Esophagus squamous epithelium (tissue), 5 donors: Measurements from ENCODE around the gene ZNF555. TPM values are rescaled to one million over a fixed set of nuclear protein-coding genes. Genes with fewer than 3 reads are reported as not detected.
A peak's percentile ranks its signal among the peaks of the same experiment; 100 is the strongest.
"Not testable (repeated sequence)": the region's sequence is repeated elsewhere in the genome, so short reads cannot be mapped to it uniquely, and the experiment has no call there.

Experiments
- DNase-seq: peaks from one replicate; lab custom pipeline; 2025; lab: John Stamatoyannopoulos, UW
- H3K27ac ChIP-seq, 4 donors: fragments of 200-600 bp; sonication (generic); one replicate each; pipeline ENCODE4 v1.5.1; 2016 to 2019; ENCODE audit warnings: mild to moderate bottlenecking in 1 of 4
- H3K27me3 ChIP-seq, 4 donors: fragments of 200-600 bp; sonication (generic); 1 replicate in 3 of 4; 2 replicates in 1 of 4; pipeline versions ENCODE4 v1.5.1 to v1.6.0; 2017 to 2021; ENCODE audit warnings: antibody characterized with exemption in 1 of 4
- H3K36me3 ChIP-seq, 3 donors: fragments of 200-600 bp; sonication (generic); one replicate each; pipeline ENCODE4 v1.5.1; 2016 to 2019
- H3K4me1 ChIP-seq, 3 donors: fragments of 200-600 bp; sonication (generic); one replicate each; pipeline ENCODE4 v1.5.1; 2017 to 2019
- H3K4me3 ChIP-seq, 4 donors: fragments of 200-600 bp; sonication (generic); 1 replicate in 3 of 4; 2 replicates in 1 of 4; pipeline ENCODE4 v1.5.1; 2016 to 2019; ENCODE audit warnings: mild to moderate bottlenecking in 2 of 4, moderate library complexity in 1 of 4
- H3K9me3 ChIP-seq, 3 donors: fragments of 200-600 bp; sonication (generic); one replicate each; pipeline ENCODE4 v1.5.1; 2016 to 2019
- CTCF ChIP-seq, 6 experiments: fragments of 450-650 bp in 4 of 6; fragments of 200-600 bp in 2 of 6; sonication (generic) in 2 of 6; IDR thresholded peaks; one replicate each; pipeline ENCODE4 v1.5.1; 2016 to 2019; ENCODE audit warnings: antibody characterized with exemption in 6 of 6, mild to moderate bottlenecking in 4 of 6, moderate library complexity in 4 of 6
- POLR2A ChIP-seq, 4 donors: fragments of 450-650 bp; IDR thresholded peaks; one replicate each; pipeline ENCODE4 v1.6.1; 2017; ENCODE audit warnings: antibody characterized with exemption in 4 of 4, mild to moderate bottlenecking in 4 of 4, moderate library complexity in 3 of 4
- WGBS, 2 donors: methylation state at CpG; one replicate each; pipeline ENCODE4 v1.1.5; 2018; 5-methylcytosine and 5-hydroxymethylcytosine counted together
- intact Hi-C: fragments of 100-400 bp; cut with DNase I; formaldehyde crosslinking; loops from one replicate; pipeline ENCODE4 v1.15.0; 2022
- total RNA-seq, 4 donors: library from RNA; depleted of rRNA; stranded (reverse); fragments of >200 nt; gene quantifications; one replicate each; pipeline ENCODE4 v1.1.0, GENCODE V29; 2016
- donor health status: DM: yes; HTN: yes; CAD: no.

ZNF555 gene
- total RNA-seq, 4 donors from 2014 or later = 2.0 to 4.4 (median 2.4) TPM

GRCh38 chr19:2815191-2815614 is 26.1 kb upstream of the ZNF555 start:
- intact Hi-C loops = no loop called here
- Histone ChIP-seq H3K36me3 (peaks cover 5 to 42% (median 8%) of the 10 kb centered on the region in 3 donors), H3K9me3 (no peaks in the 10 kb centered on the region), H3K4me3 (no peak overlapping the region), H3K27ac (no peak overlapping the region), H3K27me3 (no peaks in the 10 kb centered on the region), H3K4me1 (peaks cover 0 to 8% (median 0%) of the 10 kb centered on the region in 3 donors)
- no peak for TF ChIP-seq POLR2A (IDR thresholded peaks at IDR 0.05)
- TF ChIP-seq CTCF (IDR thresholded peaks at IDR 0.05) = no peak
- no peak for DNase-seq
- WGBS, 2 donors = 87 to 92% methylated on average over 2 to 6 of the region's 13 CpGs

GRCh38 chr19:2815923-2816322 is 25.4 kb upstream of the ZNF555 start:
- peaks cover under 1 to 35% (median 5%) of the 10 kb centered on the region in 3 donors for H3K36me3 ChIP-seq
- no peaks in the 10 kb centered on the region for H3K9me3 ChIP-seq
- TF ChIP-seq POLR2A (IDR thresholded peaks at IDR 0.05) (no peak), CTCF (IDR thresholded peaks at IDR 0.05) (no peak)
- 79 to 99% methylated on average over 4 to 6 of the region's 15 CpGs for WGBS, 2 donors
- H3K27ac ChIP-seq = no peak overlapping the region
- H3K27me3 ChIP-seq = no peaks in the 10 kb centered on the region
- H3K4me1 ChIP-seq = peaks cover 0 to 15% (median 4%) of the 10 kb centered on the region in 3 donors
- DNase-seq = no peak
- intact Hi-C loops = no loop called here
- H3K4me3 ChIP-seq = no peak overlapping the region

GRCh38 chr19:2816641-2817040 is 24.6 kb upstream of the ZNF555 start:
- Histone ChIP-seq H3K36me3 (peaks cover 0 to 28% (median 5%) of the 10 kb centered on the region in 3 donors), H3K27me3 (no peaks in the 10 kb centered on the region), H3K4me1 (peaks cover 0 to 18% (median 4%) of the 10 kb centered on the region in 3 donors), H3K4me3 (no peak overlapping the region), H3K27ac (no peak overlapping the region), H3K9me3 (no peaks in the 10 kb centered on the region)
- 82 to 86% methylated on average over 8 to 15 of the region's 16 CpGs for WGBS, 2 donors
- DNase-seq = no peak
- TF ChIP-seq CTCF (IDR thresholded peaks at IDR 0.05) (no peak), POLR2A (IDR thresholded peaks at IDR 0.05) (no peak)
- intact Hi-C loops = no loop called here

- Histone ChIP-seq H3K36me3 (peaks cover 0 to 21% (median 5%) of the 10 kb centered on the region in 3 donors), H3K27ac (peak overlapping the region in 1 of 4 donors; percentile 55), H3K4me1 (peaks cover 0 to 18% (median 4%) of the 10 kb centered on the region in 3 donors)
- H3K9me3 ChIP-seq, H3K4me3 ChIP-seq, H3K27me3 ChIP-seq, intact Hi-C loops, DNase-seq: not testable (repeated sequence)
- 63 to 76% methylated on average over 16 to 21 of the region's 22 CpGs for WGBS, 2 donors
Measured at GRCh38 chr19:2817237-2817829, 23.9 kb upstream of the ZNF555 start.

GRCh38 chr19:2819540-2820111 is 21.6 kb upstream of the ZNF555 start, which contains the start of gene ZNF554:
Gene ZNF554, plus strand, starts transcription at chr19:2819868. Its CDS starts 204 bp downstream, at chr19:2820072.
- peak within 1 kb of the TSS; percentile 75 to 99 (median 96) for H3K4me3 ChIP-seq
- intact Hi-C loops = no loop called here
- DNase-seq = peak; percentile 77
- TF ChIP-seq CTCF (IDR thresholded peaks at IDR 0.05) = peak; percentile 94 to 99 (median 97)
- peak in 2 of 4 donors; percentile 29 to 41 for TF ChIP-seq POLR2A (IDR thresholded peaks at IDR 0.05)
- peaks cover 0 to 20% (median under 1%) of the 10 kb centered on the region in 3 donors for H3K36me3 ChIP-seq
- H3K27ac ChIP-seq = peak within 1 kb of the TSS; percentile 53 to 85 (median 74)
- WGBS, 2 donors = 1 to 2% methylated on average over 13 to 19 of the region's 64 CpGs
- H3K9me3 ChIP-seq = no peaks in the 10 kb centered on the region
- peaks cover 0 to 18% (median 4%) of the 10 kb centered on the region in 3 donors for H3K4me1 ChIP-seq
- no peaks in the 10 kb centered on the region for H3K27me3 ChIP-seq
